ENCODE results near the gene NTN1.
"Not testable (repeated sequence)": the region's sequence is repeated elsewhere in the genome, so short reads cannot be mapped to it uniquely, and the experiment has no call there.

The NTN1 gene

GRCh38 chr17:9150446-9151090 is 129.3 kb downstream of the NTN1 start:
- no peak for TF ChIP-seq JUND (IDR thresholded peaks at IDR 0.05; ENCODE audit: low read depth)
- in situ Hi-C loops (cut with HindIII; ENCODE audit: low pct_unique_long_range_greater_than_20kb, low sequenced_read_pairs) = no loop called here
- no peak for DNase-seq (ENCODE audit: low read depth in 1 of 2, low spot score in 1 of 2)

GRCh38 chr17:9151091-9151490 is 129.8 kb downstream of the NTN1 start:
- in situ Hi-C loops (cut with HindIII; ENCODE audit: low pct_unique_long_range_greater_than_20kb, low sequenced_read_pairs) = no loop called here
- no peak for TF ChIP-seq JUND (IDR thresholded peaks at IDR 0.05; ENCODE audit: low read depth)
- DNase-seq (ENCODE audit: low read depth in 1 of 2, low spot score in 1 of 2) = no peak

GRCh38 chr17:9151740-9152139 is 130.4 kb downstream of the NTN1 start:
- DNase-seq (ENCODE audit: low read depth in 1 of 2, low spot score in 1 of 2); in situ Hi-C loops (cut with HindIII; ENCODE audit: low pct_unique_long_range_greater_than_20kb, low sequenced_read_pairs): not testable (repeated sequence)

- in situ Hi-C loops (cut with HindIII; ENCODE audit: low pct_unique_long_range_greater_than_20kb, low sequenced_read_pairs) = no loop called here
- no peak for DNase-seq (ENCODE audit: low read depth in 1 of 2, low spot score in 1 of 2)
These were observed 137.5 kb downstream of the NTN1 start for GRCh38 chr17:9158544-9159452.

GRCh38 chr17:9162275-9162985 is 141.1 kb downstream of the NTN1 start:
- in situ Hi-C loops (cut with HindIII; ENCODE audit: low pct_unique_long_range_greater_than_20kb, low sequenced_read_pairs) = no loop called here
- DNase-seq (ENCODE audit: low read depth in 1 of 2, low spot score in 1 of 2) = peak; percentile 84 to 95
- no peak for TF ChIP-seq JUND (IDR thresholded peaks at IDR 0.05; ENCODE audit: low read depth)

More at GRCh38 chr17:9158544-9159452, 137.5 kb downstream of the NTN1 start:
- no peak for TF ChIP-seq JUND (IDR thresholded peaks at IDR 0.05; ENCODE audit: low read depth)

DNA sequence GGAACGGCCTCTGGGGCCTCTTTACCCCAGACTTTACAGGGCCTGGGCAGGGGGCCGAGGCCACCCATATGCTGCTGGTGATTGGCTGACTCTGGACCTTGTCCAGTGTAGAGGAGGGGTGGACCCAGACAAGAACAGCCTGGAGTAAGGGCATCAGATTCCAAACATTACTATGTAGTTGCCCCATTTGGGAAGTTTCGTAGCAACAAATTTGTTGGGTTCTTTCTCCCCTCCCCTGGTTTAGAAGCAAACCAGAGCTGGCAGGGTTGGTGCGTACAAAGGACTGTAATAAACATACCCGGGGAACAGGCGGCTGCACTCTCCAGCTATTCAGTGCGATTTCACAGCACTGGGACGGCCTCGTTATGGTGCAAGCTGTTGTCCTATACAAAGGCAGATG is 145.5 kb downstream of the NTN1 start:
- TF ChIP-seq JUND (IDR thresholded peaks at IDR 0.05; ENCODE audit: low read depth) = no peak
- DNase-seq (ENCODE audit: low read depth in 1 of 2, low spot score in 1 of 2) = no peak
- in situ Hi-C loops (cut with HindIII; ENCODE audit: low pct_unique_long_range_greater_than_20kb, low sequenced_read_pairs) = no loop called here

GRCh38 chr17:9167379-9167778 is 146.1 kb downstream of the NTN1 start:
- no peak for DNase-seq (ENCODE audit: low read depth in 1 of 2, low spot score in 1 of 2)
- in situ Hi-C loops (cut with HindIII; ENCODE audit: low pct_unique_long_range_greater_than_20kb, low sequenced_read_pairs) = no loop called here
- no peak for TF ChIP-seq JUND (IDR thresholded peaks at IDR 0.05; ENCODE audit: low read depth)

DNA sequence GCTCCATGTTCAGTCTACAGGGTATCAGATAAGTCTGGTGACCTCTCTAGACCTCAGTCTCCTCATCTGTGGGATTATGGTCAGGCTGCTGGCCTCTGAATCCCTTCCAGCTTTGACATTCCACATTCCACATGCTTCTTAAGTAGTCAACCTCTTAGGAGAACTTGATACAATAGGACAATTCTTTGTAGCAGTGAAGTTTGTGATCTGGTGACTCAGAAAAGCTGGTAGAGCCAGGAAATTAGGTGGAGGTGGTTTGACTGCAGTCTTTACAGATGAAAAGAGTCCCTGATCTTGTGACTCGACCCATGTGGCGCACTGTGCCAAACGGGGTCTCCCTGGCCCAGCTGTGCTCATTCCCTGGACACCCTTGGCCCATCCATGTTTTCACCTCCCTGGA is 147.8 kb downstream of the NTN1 start:
- no peak for DNase-seq (ENCODE audit: low read depth in 1 of 2, low spot score in 1 of 2)
- no peak for TF ChIP-seq JUND (IDR thresholded peaks at IDR 0.05; ENCODE audit: low read depth)
- in situ Hi-C loops (cut with HindIII; ENCODE audit: low pct_unique_long_range_greater_than_20kb, low sequenced_read_pairs) = no loop called here

- TF ChIP-seq JUND (IDR thresholded peaks at IDR 0.05; ENCODE audit: low read depth) = no peak
- no peak for DNase-seq (ENCODE audit: low read depth in 1 of 2, low spot score in 1 of 2)
- in situ Hi-C loops (cut with HindIII; ENCODE audit: low pct_unique_long_range_greater_than_20kb, low sequenced_read_pairs) = no loop called here
These were observed 149.0 kb downstream of the NTN1 start for GRCh38 chr17:9170336-9170735.

- no peak for DNase-seq (ENCODE audit: low read depth in 1 of 2, low spot score in 1 of 2)
- in situ Hi-C loops (cut with HindIII; ENCODE audit: low pct_unique_long_range_greater_than_20kb, low sequenced_read_pairs) = no loop called here
- TF ChIP-seq JUND (IDR thresholded peaks at IDR 0.05; ENCODE audit: low read depth) = no peak
These were observed 149.5 kb downstream of the NTN1 start for GRCh38 chr17:9170853-9171252.

- in situ Hi-C loops (cut with HindIII; ENCODE audit: low pct_unique_long_range_greater_than_20kb, low sequenced_read_pairs) = no loop called here
- no peak for TF ChIP-seq JUND (IDR thresholded peaks at IDR 0.05; ENCODE audit: low read depth)
- no peak for DNase-seq (ENCODE audit: low read depth in 1 of 2, low spot score in 1 of 2)
These were observed 152.2 kb downstream of the NTN1 start for GRCh38 chr17:9173386-9173983.

- in situ Hi-C loops (cut with HindIII; ENCODE audit: low pct_unique_long_range_greater_than_20kb, low sequenced_read_pairs) = no loop called here
- DNase-seq (ENCODE audit: low read depth in 1 of 2, low spot score in 1 of 2) = no peak
- TF ChIP-seq JUND (IDR thresholded peaks at IDR 0.05; ENCODE audit: low read depth) = no peak
These were observed 153.0 kb downstream of the NTN1 start for GRCh38 chr17:9174312-9174711.
